ENCODE data around the gene OR2AE1. TPM values are rescaled to one million over a fixed set of nuclear protein-coding genes. Genes with fewer than 3 reads are reported as not detected.

The OR2AE1 gene
- total and polyA plus RNA-seq, 2 of the 13 experiments (the other 11 are each of a cell fraction or from before 2014, with no cell fraction given) = not detected

DNA sequence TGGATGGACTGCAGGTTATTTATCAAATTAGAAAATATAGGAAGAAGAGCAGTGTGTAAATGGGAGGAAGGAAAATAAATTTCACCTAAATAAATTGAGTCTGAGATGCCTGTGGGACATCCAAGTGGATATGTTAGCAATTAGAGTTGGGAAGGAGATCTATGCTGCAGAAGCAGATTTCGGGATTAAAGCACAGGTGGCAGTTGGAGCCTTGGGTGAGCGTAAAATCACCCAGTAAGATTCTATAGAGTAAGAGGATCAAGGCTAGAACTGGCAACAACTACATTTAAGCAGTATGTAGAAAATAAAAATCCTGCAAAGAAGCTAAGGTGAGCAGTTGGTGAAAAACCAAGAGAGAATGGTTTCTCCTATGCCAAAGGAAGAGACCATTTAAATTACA is 34.1 kb upstream of the OR2AE1 start:
- Histone ChIP-seq H3K27me3 (ENCODE audit: control insufficient read depth in 1 of 2, insufficient read depth in 2 of 2, low read length in 2 of 2) (no peaks in the 10 kb centered on the region), H2AFZ (ENCODE audit: low read length) (no peak overlapping the region), H3K27ac (ENCODE audit: extremely low read length, insufficient read depth, low read length) (no peak overlapping the region), H3K36me3 (replicated peaks in 1 of 2; ENCODE audit: control insufficient read depth in 1 of 2, insufficient read depth in 2 of 2, low read length in 2 of 2) (peaks cover 19 to 55% of the 10 kb centered on the region in 2 experiments), H3K4me2 (ENCODE audit: low read depth, low read length) (no peak overlapping the region), H3K9me3 (ENCODE audit: low read length) (no peaks in the 10 kb centered on the region), H3K9ac (ENCODE audit: insufficient read depth, low read depth, low read length) (no peak overlapping the region), H4K20me1 (ENCODE audit: insufficient read depth, low read length) (0 out of 2 replicates have a peak, but pooled peaks cover 5% of the 10 kb centered on the region), H3K4me3 (replicated peaks in 1 of 3; ENCODE audit: insufficient read depth in 1 of 3, low read depth in 2 of 3, low read length in 3 of 3) (no peak overlapping the region), H3K79me2 (ENCODE audit: insufficient read depth, low read length) (peaks cover 30% of the 10 kb centered on the region), H3K4me1 (ENCODE audit: insufficient read depth, low read length) (no peaks in the 10 kb centered on the region)
- ChIA-PET POLR2A (no interaction called here), CTCF (ENCODE audit: low intra/inter-chr PET ratio, low total read pairs) (interaction anchor here (4.2 kb wide), 1 partner anchor 80 kb away, joined by 33 read pairs; no protein-coding TSS in a partner anchor)
- TF ChIP-seq ZC3H13 (CRISPR knock-in tag; IDR thresholded peaks at IDR 0.05) (no peak), FOXC1 (CRISPR knock-in tag; IDR thresholded peaks at IDR 0.05; ENCODE audit: borderline replicate concordance) (no peak), ZNF839 (CRISPR knock-in tag; IDR thresholded peaks at IDR 0.05; ENCODE audit: borderline replicate concordance) (no peak), ZFP82 (CRISPR knock-in tag; IDR thresholded peaks at IDR 0.05; ENCODE audit: borderline replicate concordance) (no peak), BORCS8-MEF2B (CRISPR knock-in tag; IDR thresholded peaks at IDR 0.05) (no peak), HNF4A (CRISPR knock-in tag; IDR thresholded peaks at IDR 0.05) (no peak), ZNF713 (CRISPR knock-in tag; IDR thresholded peaks at IDR 0.05) (no peak), MATR3 (CRISPR knock-in tag; IDR thresholded peaks at IDR 0.05) (no peak), ADNP (CRISPR knock-in tag; IDR thresholded peaks at IDR 0.05) (no peak), RFXAP (CRISPR knock-in tag; IDR thresholded peaks at IDR 0.05; ENCODE audit: borderline replicate concordance) (no peak), ZNF10 (CRISPR knock-in tag; IDR thresholded peaks at IDR 0.05; ENCODE audit: borderline replicate concordance, low read depth) (no peak), SNAPC5 (CRISPR knock-in tag; IDR thresholded peaks at IDR 0.05; ENCODE audit: borderline replicate concordance) (no peak), ZBTB8A (CRISPR knock-in tag; IDR thresholded peaks at IDR 0.05; ENCODE audit: borderline replicate concordance, low read depth) (no peak), GPN1 (CRISPR knock-in tag; IDR thresholded peaks at IDR 0.05; ENCODE audit: borderline replicate concordance) (no peak), NR3C1 (CRISPR knock-in tag; IDR thresholded peaks at IDR 0.05) (no peak), ZNF160 (CRISPR knock-in tag; IDR thresholded peaks at IDR 0.05) (no peak)
- TF ChIP-seq, protein P1, sequence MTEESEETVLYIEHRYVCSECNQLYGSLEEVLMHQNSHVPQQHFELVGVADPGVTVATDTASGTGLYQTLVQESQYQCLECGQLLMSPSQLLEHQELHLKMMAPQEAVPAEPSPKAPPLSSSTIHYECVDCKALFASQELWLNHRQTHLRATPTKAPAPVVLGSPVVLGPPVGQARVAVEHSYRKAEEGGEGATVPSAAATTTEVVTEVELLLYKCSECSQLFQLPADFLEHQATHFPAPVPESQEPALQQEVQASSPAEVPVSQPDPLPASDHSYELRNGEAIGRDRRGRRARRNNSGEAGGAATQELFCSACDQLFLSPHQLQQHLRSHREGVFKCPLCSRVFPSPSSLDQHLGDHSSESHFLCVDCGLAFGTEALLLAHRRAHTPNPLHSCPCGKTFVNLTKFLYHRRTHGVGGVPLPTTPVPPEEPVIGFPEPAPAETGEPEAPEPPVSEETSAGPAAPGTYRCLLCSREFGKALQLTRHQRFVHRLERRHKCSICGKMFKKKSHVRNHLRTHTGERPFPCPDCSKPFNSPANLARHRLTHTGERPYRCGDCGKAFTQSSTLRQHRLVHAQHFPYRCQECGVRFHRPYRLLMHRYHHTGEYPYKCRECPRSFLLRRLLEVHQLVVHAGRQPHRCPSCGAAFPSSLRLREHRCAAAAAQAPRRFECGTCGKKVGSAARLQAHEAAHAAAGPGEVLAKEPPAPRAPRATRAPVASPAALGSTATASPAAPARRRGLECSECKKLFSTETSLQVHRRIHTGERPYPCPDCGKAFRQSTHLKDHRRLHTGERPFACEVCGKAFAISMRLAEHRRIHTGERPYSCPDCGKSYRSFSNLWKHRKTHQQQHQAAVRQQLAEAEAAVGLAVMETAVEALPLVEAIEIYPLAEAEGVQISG (CRISPR knock-in tag; IDR thresholded peaks at IDR 0.05) = no peak
- TF ChIP-seq, protein P2, sequence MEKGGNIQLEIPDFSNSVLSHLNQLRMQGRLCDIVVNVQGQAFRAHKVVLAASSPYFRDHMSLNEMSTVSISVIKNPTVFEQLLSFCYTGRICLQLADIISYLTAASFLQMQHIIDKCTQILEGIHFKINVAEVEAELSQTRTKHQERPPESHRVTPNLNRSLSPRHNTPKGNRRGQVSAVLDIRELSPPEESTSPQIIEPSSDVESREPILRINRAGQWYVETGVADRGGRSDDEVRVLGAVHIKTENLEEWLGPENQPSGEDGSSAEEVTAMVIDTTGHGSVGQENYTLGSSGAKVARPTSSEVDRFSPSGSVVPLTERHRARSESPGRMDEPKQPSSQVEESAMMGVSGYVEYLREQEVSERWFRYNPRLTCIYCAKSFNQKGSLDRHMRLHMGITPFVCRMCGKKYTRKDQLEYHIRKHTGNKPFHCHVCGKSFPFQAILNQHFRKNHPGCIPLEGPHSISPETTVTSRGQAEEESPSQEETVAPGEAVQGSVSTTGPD (CRISPR knock-in tag; IDR thresholded peaks at IDR 0.05) = no peak
- in situ Hi-C loops (cut with HindIII; ENCODE audit: extremely low pct_ligation_motif_present, low pct_unique_long_range_greater_than_20kb) (loop anchor here (5.0 to 10.0 kb wide), 2 partner anchors 81 to 144 kb away; no protein-coding TSS in a partner anchor), intact Hi-C loops (cut with micrococcal nuclease; ENCODE audit: unreplicated experiment) (loop anchor here (10.0 kb wide), 1 partner anchor 276 kb away; no protein-coding TSS in a partner anchor)
- 98% methylated on average over 2 of the region's 2 CpGs for WGBS (ENCODE audit: low lambda C conversion rate)
- BruUV-seq (replicated peaks) = no TSS peak
- FAIRE-seq = no peak
- no peak for DNase-seq (ENCODE audit: low spot score)
- ATAC-seq = no peak
